Activated T-cell treated with anti-CD3 and anti-CD28 coated beads, Interleukin-2, amount 50 U/mL, for 4 hours (primary cell): ENCODE measurements around the gene PDCL2. TPM values are rescaled to one million over a fixed set of nuclear protein-coding genes. Genes with fewer than 3 reads are reported as not detected.
"Not testable (repeated sequence)": the region's sequence is repeated elsewhere in the genome, so short reads cannot be mapped to it uniquely, and the experiment has no call there.

Source experiments
- ATAC-seq, 2 donors: fragments of 200-7000 bp; cut with Tn5 transposase; one replicate each; pipeline ENCODE4 v1.10.0; 2021
- DNase-seq: peaks from one replicate; pipeline ENCODE4 v3.0.0-alpha.2; 2020
- H3K27me3 Mint-ChIP-seq: one replicate; pipeline ENCODE4 v1.8.0; 2021; ENCODE audit warnings: low read depth, mixed read lengths
- H3K36me3 Mint-ChIP-seq: one replicate; pipeline ENCODE4 v1.8.0; 2022; ENCODE audit warnings: mixed read lengths; ENCODE audit not compliant: insufficient read depth
- H3K4me1 Mint-ChIP-seq: one replicate; pipeline ENCODE4 v1.8.0; 2021; ENCODE audit warnings: low read depth, mixed read lengths
- H3K4me3 Mint-ChIP-seq: one replicate; pipeline ENCODE4 v1.8.0; 2021; ENCODE audit warnings: mild to moderate bottlenecking, moderate library complexity, mixed read lengths
- H3K9me3 Mint-ChIP-seq: one replicate; pipeline ENCODE4 v1.8.0; 2021; ENCODE audit warnings: mixed read lengths
- total RNA-seq, 3 donors: library from RNA; stranded (reverse); gene quantifications; one replicate each; pipeline ENCODE4 v1.2.1, GENCODE V29; 2021

PDCL2 gene
- total RNA-seq, 3 donors from 2014 or later, result not detected

- ATAC-seq (no peak), DNase-seq (no peak)
- Mint-ChIP-seq H3K4me1 (peaks cover 4% of the 10 kb centered on the region), H3K4me3 (no peak overlapping the region), H3K36me3 (no peaks in the 10 kb centered on the region), H3K9me3 (peaks cover 3% of the 10 kb centered on the region), H3K27me3 (peaks cover 15% of the 10 kb centered on the region)
Measured at GRCh38 chr4:55560096-55560495, 31.9 kb downstream of the PDCL2 start.

GRCh38 chr4:55554453-55555030, 37.5 kb downstream of the PDCL2 start:
- H3K4me1 Mint-ChIP-seq, result peaks cover 14% of the 10 kb centered on the region
- H3K4me3 Mint-ChIP-seq, result no peak overlapping the region
- peaks cover 3% of the 10 kb centered on the region for H3K9me3 Mint-ChIP-seq
- H3K36me3 Mint-ChIP-seq, result no peaks in the 10 kb centered on the region
- peaks cover 14% of the 10 kb centered on the region for H3K27me3 Mint-ChIP-seq
- no peak for DNase-seq
- no peak for ATAC-seq

DNA sequence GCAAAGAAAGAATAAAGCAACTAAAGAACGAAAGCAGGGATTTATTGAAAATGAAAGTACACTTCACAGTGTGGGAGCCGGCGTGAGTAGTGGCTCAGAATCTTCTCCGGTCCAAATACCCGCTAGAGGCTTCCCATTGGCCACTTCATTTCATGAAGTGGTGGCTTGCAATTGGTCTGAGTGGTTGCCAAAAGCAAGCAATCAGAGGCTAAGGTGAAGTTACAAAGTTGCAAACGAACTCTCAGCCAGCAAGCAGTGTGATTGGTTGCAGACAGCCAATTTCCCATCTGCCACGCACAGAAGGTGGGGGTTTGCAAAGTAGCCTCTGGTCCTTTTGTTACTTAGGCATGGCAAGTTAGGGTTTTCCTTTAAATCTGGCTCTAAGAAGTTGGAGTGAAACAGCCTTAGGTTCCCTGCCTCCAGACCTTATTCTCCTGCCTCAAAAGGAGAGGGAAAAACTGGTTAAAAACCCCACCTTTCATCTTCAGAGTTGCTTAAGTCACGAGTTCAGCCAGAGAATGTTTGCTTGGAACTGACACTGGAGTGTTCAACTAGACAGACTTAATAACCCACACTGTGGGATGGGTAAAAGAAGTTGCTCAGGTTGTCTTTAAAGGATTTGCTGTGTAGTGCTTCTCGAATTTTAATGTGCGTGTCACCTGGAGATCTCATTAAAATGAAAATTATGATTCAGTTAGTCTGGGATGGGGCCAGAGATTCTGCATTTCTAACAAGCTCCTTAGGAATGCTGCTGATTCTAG, 38.4 kb downstream of the PDCL2 start:
- H3K36me3 Mint-ChIP-seq, result no peaks in the 10 kb centered on the region
- ATAC-seq (no peak), DNase-seq (no peak)
- peaks cover 14% of the 10 kb centered on the region for H3K27me3 Mint-ChIP-seq
- H3K4me1 Mint-ChIP-seq, result peaks cover 20% of the 10 kb centered on the region
- H3K9me3 Mint-ChIP-seq, result peaks cover 3% of the 10 kb centered on the region
- peak overlapping the region; percentile 13 for H3K4me3 Mint-ChIP-seq

DNA sequence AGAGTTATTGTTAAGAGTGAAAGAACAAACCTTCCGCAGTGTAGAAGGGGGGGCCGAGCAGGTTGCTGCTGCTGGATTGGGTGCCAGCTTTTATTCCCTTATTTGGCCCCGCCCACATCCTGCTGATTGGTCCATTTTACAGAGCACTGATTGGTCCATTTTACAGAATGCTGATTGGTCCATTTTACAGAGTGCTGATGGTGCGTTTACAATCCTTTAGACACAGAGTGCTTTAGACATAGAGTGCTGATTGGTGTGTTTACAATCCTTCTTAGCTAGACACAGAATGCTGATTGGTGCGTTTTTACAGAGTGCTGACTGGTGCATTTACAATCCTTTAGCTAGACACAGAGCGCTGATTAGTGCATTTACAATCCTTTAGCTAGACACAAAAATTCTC, 40.1 kb downstream of the PDCL2 start:
- H3K4me3 Mint-ChIP-seq, ATAC-seq, H3K36me3 Mint-ChIP-seq, H3K9me3 Mint-ChIP-seq, DNase-seq, H3K27me3 Mint-ChIP-seq: not testable (repeated sequence)
- peaks cover 30% of the 10 kb centered on the region for H3K4me1 Mint-ChIP-seq

DNA sequence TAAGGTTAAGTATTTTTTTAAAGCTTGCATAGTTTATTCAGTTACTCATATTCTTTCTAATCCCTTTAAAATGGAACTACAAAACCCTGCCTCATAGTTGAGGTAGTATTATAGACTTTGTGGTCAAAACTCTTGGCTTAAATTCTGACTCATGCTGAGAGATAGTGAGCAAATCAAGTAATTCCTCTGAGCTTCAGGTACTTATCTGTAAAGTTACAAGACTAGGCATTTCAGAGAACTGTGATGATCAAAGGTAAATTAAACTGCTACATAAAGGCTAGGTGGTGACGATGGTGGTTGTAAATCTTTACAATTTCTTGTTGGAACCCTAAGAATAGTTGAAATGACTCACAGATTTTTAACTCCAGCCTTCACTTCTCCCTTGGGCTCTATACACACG, 42.2 kb downstream of the PDCL2 start:
- Mint-ChIP-seq H3K4me3 (no peak overlapping the region), H3K36me3 (no peaks in the 10 kb centered on the region), H3K4me1 (peaks cover 33% of the 10 kb centered on the region), H3K27me3 (peaks cover 2% of the 10 kb centered on the region), H3K9me3 (no peaks in the 10 kb centered on the region)
- DNase-seq, result no peak
- ATAC-seq, result peak; percentile 12 to 16

GRCh38 chr4:55547918-55548317, 44.1 kb downstream of the PDCL2 start:
- no peaks in the 10 kb centered on the region for H3K36me3 Mint-ChIP-seq

GRCh38 chr4:55547466-55547770, 44.6 kb downstream of the PDCL2 start:
- peaks cover 2% of the 10 kb centered on the region for H3K27me3 Mint-ChIP-seq
- no peak for ATAC-seq
- H3K9me3 Mint-ChIP-seq, result no peaks in the 10 kb centered on the region
- peak overlapping the region; percentile 92 for H3K4me3 Mint-ChIP-seq
- peaks cover 47% of the 10 kb centered on the region for H3K4me1 Mint-ChIP-seq
- H3K36me3 Mint-ChIP-seq, result no peaks in the 10 kb centered on the region
- no peak for DNase-seq

More at GRCh38 chr4:55547918-55548317, 44.1 kb downstream of the PDCL2 start:
- no peaks in the 10 kb centered on the region for H3K9me3 Mint-ChIP-seq
- H3K4me1 Mint-ChIP-seq, result peaks cover 45% of the 10 kb centered on the region
- DNase-seq, result no peak
- H3K27me3 Mint-ChIP-seq, result peaks cover 2% of the 10 kb centered on the region
- peak overlapping the region; percentile 92 for H3K4me3 Mint-ChIP-seq
- ATAC-seq, result no peak

- ATAC-seq (peak; percentile 78 to 79), DNase-seq (peak; percentile 79)
- Mint-ChIP-seq H3K9me3 (no peaks in the 10 kb centered on the region), H3K36me3 (no peaks in the 10 kb centered on the region), H3K27me3 (peaks cover 2% of the 10 kb centered on the region), H3K4me3 (peak within 1 kb of the TSS; percentile 92), H3K4me1 (peaks cover 48% of the 10 kb centered on the region)
Measured at GRCh38 chr4:55546756-55547465, 45.1 kb downstream of the PDCL2 start, which contains the start of gene CLOCK. TSS of gene CLOCK (minus strand) at chr4:55546909. CDS start at chr4:55482785, 64,124 bp downstream.

- Mint-ChIP-seq H3K36me3 (no peaks in the 10 kb centered on the region), H3K4me1 (peaks cover 53% of the 10 kb centered on the region), H3K9me3 (no peaks in the 10 kb centered on the region), H3K27me3 (no peaks in the 10 kb centered on the region), H3K4me3 (peak overlapping the region; percentile 92)
- DNase-seq, result no peak
- ATAC-seq, result peak; percentile 74
Measured at GRCh38 chr4:55546506-55546755, 45.6 kb downstream of the PDCL2 start.

GRCh38 chr4:55545641-55546505, 46.2 kb downstream of the PDCL2 start:
- no peaks in the 10 kb centered on the region for H3K9me3 Mint-ChIP-seq
- peak overlapping the region; percentile 92 for H3K4me3 Mint-ChIP-seq
- peak; percentile 51 to 52 for ATAC-seq
- peak; percentile 45 for DNase-seq
- H3K27me3 Mint-ChIP-seq, result no peaks in the 10 kb centered on the region
- H3K36me3 Mint-ChIP-seq, result no peaks in the 10 kb centered on the region
- peaks cover 56% of the 10 kb centered on the region for H3K4me1 Mint-ChIP-seq

- H3K9me3 Mint-ChIP-seq, result no peaks in the 10 kb centered on the region
- H3K4me1 Mint-ChIP-seq, result peaks cover 55% of the 10 kb centered on the region
- no peak for DNase-seq
- ATAC-seq, result no peak
- H3K36me3 Mint-ChIP-seq, result no peaks in the 10 kb centered on the region
- peak overlapping the region; percentile 92 for H3K4me3 Mint-ChIP-seq
- no peaks in the 10 kb centered on the region for H3K27me3 Mint-ChIP-seq
Measured at GRCh38 chr4:55545151-55545550, 46.9 kb downstream of the PDCL2 start.

DNA sequence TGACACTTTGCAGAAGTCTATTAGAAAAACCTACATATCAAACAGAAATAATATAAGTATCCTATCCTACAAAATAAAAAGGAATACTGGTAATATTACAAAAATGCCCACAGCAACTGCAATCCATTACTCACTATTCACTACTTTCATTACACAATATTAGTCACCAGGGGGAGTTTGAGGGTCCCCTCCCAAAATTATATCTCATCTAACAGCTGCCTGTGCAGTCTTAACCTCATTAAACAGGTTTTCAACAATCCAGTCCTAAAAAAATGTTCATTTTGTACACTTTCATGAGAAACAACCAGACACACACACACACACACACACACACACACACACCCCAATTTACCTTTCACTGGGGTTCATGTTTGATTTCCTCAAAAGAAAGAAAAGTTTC, 48.2 kb downstream of the PDCL2 start:
- Mint-ChIP-seq H3K36me3 (no peaks in the 10 kb centered on the region), H3K4me1 (peaks cover 51% of the 10 kb centered on the region), H3K4me3 (no peak overlapping the region), H3K9me3 (no peaks in the 10 kb centered on the region), H3K27me3 (no peaks in the 10 kb centered on the region)
- ATAC-seq, result no peak
- no peak for DNase-seq

DNA sequence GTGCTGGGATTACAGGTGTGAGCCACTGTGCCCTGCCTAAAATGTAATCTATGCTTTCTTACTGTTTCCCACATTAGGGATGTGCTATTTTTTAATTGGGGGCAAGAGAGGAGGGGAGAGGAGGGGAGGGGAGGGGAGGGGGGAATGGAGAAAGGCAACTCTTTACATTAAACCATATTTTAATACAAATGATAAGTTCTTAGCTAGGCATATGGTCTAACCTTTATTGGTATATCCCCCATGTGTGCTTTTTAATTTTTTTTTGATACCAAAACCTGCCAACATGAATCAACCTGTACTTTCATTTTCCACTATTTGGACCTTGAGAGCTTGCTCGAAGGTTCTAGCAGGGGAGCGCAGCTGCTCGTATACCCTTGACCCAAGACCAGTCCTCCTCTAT, 51.8 kb downstream of the PDCL2 start:
- no peaks in the 10 kb centered on the region for H3K9me3 Mint-ChIP-seq
- ATAC-seq, result no peak

DNA sequence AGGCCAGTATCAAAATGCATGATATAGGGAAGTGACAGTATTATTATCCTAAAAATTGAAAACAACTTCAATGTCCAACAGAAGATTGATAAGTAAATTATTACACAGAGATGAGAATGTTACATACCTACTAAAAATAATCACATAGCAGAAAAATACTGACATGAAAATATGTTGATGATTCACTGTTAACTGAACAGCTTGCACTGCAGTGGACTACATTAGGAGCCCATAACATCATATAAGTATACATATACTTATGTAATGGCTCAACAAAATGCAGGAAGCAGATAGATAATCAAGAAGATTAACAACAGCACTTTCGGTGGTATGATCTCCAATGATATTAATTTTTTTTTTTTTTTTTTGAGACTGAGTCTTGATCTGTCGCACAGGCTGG, 52.4 kb downstream of the PDCL2 start:
- no peaks in the 10 kb centered on the region for H3K27me3 Mint-ChIP-seq
- ATAC-seq (no peak), DNase-seq (no peak)
- peaks cover 52% of the 10 kb centered on the region for H3K4me1 Mint-ChIP-seq
- H3K9me3 Mint-ChIP-seq, result no peaks in the 10 kb centered on the region
- H3K4me3 Mint-ChIP-seq, result no peak overlapping the region
- H3K36me3 Mint-ChIP-seq, result no peaks in the 10 kb centered on the region

More for the DNA sequence above, 51.8 kb downstream of the PDCL2 start:
- H3K36me3 Mint-ChIP-seq, result no peaks in the 10 kb centered on the region
- no peak overlapping the region for H3K4me3 Mint-ChIP-seq
- no peaks in the 10 kb centered on the region for H3K27me3 Mint-ChIP-seq
- DNase-seq, result no peak
- peaks cover 56% of the 10 kb centered on the region for H3K4me1 Mint-ChIP-seq
